Activated CD4-positive, alpha-beta T cell treated with anti-CD3 and anti-CD28 coated beads, Interleukin-2, amount 50 U/mL, for 4 hours (primary cell): ENCODE results near the gene RUFY1.
"Not testable (repeated sequence)": the region's sequence is repeated elsewhere in the genome, so short reads cannot be mapped to it uniquely, and the experiment has no call there.

Source experiments
- DNase-seq, 2 experiments: peaks; one replicate each; pipeline ENCODE4 v3.0.0-alpha.2; 2020

Gene RUFY1

GRCh38 chr5:179623906-179624741, 73.8 kb downstream of the RUFY1 start:
- peak; percentile 26 to 46 for DNase-seq

- DNase-seq: no peak
Observed at GRCh38 chr5:179624841-179625271, 74.5 kb downstream of the RUFY1 start.

GRCh38 chr5:179633501-179634369, 83.4 kb downstream of the RUFY1 start:
- not testable (repeated sequence) for DNase-seq

GRCh38 chr5:179634370-179635172, 84.2 kb downstream of the RUFY1 start:
- not testable (repeated sequence) for DNase-seq

- DNase-seq: not testable (repeated sequence)
Observed at GRCh38 chr5:179639296-179639695, 88.9 kb downstream of the RUFY1 start.

- DNase-seq: not testable (repeated sequence)
Observed at GRCh38 chr5:179641745-179642144, 91.4 kb downstream of the RUFY1 start.

GRCh38 chr5:179642626-179643025, 92.3 kb downstream of the RUFY1 start:
- DNase-seq: not testable (repeated sequence)

GRCh38 chr5:179643141-179643920, 93.0 kb downstream of the RUFY1 start:
- not testable (repeated sequence) for DNase-seq

GRCh38 chr5:179644766-179645165, 94.4 kb downstream of the RUFY1 start:
- not testable (repeated sequence) for DNase-seq

- no peak for DNase-seq
Observed at GRCh38 chr5:179648410-179648809, 98.1 kb downstream of the RUFY1 start.

GRCh38 chr5:179649166-179649703, 98.9 kb downstream of the RUFY1 start:
- not testable (repeated sequence) for DNase-seq

- not testable (repeated sequence) for DNase-seq
Observed at GRCh38 chr5:179650245-179650644, 99.9 kb downstream of the RUFY1 start.

GRCh38 chr5:179653135-179653534, 102.8 kb downstream of the RUFY1 start:
- DNase-seq: not testable (repeated sequence)

GRCh38 chr5:179657302-179658178, 107.2 kb downstream of the RUFY1 start:
- DNase-seq: not testable (repeated sequence)

- not testable (repeated sequence) for DNase-seq
Observed at GRCh38 chr5:179658179-179658856, 108.0 kb downstream of the RUFY1 start.
